ENCODE results near the gene SCAMP3.
"Not testable (repeated sequence)": the region's sequence is repeated elsewhere in the genome, so short reads cannot be mapped to it uniquely, and the experiment has no call there.

SCAMP3 gene

DNA sequence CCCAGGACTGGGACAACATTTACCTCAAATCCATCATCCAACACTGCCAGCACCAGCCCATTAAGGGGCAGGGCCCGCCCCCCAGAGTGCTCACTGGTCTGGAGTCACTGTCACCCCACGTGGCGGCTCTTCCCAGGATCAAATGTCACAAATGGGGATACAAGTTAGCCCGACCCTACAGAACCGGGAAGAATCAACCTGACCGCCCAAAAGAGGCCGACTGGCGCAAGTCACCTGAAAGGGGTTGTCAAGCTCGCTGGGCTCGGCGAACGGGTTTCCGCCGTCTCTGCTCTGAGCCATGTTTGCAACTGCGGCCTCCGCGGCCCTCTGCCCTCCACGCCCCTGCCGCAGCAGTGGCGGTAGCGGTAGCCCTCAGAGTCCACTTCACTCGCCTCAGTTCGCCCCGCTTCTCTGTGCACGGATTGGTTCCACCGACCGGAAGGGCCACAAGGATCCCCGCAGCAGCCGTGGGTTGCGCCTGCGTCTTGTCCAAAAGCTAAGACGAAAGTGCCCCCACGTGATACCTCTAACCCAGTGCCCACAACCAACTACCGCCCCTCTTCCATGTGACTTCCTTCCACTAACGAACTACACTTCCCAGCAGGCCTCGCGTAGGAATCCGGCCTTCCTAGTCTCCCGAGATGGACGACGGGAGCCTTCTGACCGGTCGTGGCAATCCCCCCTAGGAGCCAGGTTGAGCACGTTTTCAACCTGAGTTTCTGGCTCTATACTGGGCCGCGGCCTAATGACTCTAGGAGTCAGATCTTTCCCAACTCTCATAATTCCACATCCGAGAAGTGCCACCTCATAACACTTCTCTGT, at the start of gene SCAMP3:
Gene SCAMP3 (minus strand): TSS at position 509 of the 822 bp plus-strand sequence. CDS start 209 bp downstream, at position 300.
- DNase-seq: peak; percentile 67 to 99 (median 95)

DNA sequence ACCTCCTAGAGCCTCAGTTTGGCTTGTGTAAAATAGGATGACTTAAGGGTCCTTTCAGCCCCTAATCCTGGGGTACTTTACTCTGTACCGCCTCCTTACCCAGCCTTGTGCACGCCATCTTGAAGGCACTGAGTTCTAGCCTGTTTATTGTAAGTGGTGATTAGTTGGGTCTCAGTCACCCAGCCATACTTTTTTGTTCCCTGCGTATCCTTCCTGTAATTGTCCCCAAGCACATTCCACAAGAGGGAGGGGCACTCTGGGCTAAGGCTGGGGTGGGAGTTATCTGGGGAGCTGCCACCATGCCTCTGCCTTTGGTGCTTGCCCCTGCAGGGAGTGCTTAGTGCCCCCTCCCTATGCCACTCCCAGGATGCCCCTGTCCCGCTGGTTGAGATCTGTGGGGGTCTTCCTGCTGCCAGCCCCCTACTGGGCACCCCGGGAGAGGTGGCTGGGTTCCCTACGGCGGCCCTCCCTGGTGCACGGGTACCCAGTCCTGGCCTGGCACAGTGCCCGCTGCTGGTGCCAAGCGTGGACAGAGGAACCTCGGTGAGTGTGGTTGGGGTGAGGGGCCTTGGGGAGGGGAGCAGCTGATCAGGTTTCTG, 47.4 kb upstream of the SCAMP3 start:
- peak in 2 of 14 donors; percentile 20 to 28 for DNase-seq

DNA sequence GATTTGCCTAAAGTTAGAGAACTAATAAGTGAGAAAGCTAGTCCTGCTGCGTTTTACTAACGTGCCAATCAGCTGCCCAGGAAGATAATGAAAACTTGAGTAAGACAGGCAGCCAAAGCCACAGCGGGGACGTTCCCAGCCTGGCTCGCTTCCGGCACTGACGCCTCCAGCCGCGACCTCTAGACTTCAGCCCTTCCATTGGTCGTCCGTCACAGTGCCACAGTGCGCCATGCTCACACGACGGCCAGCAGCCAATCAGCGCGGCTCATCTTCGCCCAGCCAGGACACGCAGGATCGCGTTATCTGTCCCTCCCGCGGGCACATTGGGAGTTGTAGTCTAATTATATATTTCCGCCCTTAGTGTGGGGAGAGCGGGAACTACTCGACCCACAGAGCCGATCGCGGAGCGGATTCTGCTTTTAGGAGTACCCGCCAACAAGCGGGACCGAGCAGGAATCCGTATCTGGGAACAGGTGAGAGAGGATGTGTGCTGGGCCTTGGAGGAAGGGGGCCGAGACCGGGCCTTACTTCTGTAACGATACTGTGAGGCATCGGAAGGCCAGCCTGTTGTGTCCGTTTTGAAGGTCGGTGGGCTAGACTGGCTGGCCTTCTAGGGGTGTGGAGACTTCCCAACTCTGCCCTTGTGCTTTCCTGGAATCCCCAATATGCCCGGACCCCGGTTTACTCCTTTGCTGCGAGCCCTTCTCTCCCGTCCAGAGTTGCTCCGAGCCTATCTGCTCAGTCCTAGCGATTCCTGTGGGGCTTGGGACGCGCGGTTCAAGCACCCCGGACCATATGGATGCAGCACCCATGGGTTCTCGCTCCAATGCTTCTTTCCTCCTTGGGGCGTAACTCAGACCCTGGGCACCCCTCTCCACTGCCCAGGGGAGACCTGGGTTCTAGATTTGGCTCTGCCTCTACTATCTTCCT, 46.6 kb upstream of the SCAMP3 start, which contains the start of gene FDPS:
Gene FDPS (plus strand): TSS at position 374 of the 930 bp plus-strand sequence. CDS start 924 bp downstream, outside the sequence.
- DNase-seq: peak; percentile 93 to 99 (median 98)

DNA sequence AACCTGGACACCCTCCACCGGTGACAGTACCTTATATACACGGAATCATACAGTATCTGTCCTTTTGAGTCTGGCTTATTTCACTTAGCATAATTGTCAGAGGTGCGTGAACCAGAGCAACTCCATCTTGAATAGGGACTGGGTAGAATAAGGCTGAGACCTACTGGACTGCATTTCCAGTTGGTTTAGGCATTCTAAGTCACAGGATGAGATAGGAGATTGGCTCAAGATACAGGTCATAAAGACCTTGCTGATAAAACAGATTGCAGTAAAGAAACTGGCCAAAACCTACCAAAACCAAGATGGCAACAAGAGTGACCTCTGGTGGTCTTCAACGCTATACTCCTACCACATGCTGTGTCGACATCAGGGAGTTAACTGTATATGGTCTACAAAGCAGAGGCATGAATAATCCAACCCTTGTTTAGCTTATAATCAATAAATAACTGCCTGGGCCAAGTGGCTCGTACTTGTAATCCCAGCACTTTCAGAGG, 45.1 kb upstream of the SCAMP3 start:
- DNase-seq: no peak

DNA sequence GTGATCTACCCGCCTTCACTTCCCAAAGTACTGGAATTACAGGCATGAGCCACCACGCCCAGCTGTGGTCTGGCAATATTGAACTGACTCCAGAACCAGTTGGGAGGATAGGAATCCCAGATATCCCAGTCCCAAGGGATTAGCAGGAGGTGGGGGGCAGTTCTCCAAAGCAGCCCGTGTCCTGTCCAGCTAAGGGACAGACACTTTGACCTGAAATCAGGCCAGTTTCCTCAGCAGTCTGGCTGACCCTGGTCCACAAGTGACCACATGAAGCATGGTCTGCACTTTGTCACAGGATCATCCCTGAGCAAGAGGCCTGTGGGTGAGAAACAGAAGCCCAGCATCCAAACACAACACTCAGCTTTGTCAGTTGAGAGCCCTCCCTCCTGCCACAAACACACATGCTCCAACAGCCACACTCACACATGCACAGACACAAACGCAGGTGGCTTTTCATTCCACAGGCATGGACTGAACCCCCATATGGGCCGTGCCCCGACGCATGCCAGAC, 43.8 kb upstream of the SCAMP3 start:
- no peak for DNase-seq

DNA sequence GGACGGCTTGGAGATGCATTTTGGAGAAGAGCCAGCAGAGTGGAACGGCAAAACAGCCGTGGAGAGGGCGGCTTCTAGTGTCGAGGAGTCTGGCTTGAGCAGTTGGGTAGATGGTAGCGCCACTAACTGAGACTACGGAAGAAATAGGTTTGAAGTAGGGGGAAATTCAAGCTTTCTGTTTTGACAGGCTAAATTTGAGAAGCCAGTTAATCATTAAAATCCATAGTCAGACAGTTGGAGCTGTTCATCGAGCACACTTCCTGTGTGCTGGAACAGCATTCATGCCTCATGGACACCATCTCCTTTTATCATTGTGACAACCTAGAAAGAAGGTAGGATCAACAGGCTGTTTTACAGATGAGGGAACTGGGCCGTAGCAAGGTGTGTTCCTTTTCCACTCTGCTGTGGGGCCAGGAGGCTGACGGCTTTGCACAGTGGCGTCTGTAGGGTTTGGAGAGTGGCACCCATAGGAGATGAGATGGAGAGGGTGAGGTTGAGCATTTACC, 42.5 kb upstream of the SCAMP3 start:
- no peak for DNase-seq

DNA sequence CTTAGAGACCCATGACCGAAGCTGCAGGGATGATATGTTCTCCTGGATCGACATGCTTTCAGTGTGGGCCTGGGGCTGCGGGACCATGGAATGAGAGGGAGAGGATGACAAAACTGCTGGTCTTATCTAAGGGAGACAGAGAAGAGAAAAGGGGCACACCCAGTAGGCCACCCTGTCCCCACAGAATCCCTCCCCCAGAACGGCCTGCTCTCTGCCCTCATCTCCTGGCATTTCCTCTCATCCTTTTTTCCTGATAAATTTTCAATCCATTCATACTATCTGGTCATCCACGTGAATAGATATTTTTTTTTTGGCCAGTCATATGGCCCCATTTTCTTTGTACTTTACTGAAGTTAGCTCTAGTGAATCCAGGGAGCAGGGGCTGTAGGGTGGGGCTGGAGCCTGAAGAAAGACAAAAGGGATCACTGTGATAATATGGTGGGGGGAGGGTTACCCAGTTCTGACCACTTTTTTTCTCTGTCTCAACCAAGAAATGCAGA, 39.2 kb upstream of the SCAMP3 start, which contains the start of gene PKLR:
Gene PKLR (minus strand): TSS at position 97 of the 500 bp plus-strand sequence. CDS start 43 bp downstream, at position 54.
- DNase-seq: no peak

DNA sequence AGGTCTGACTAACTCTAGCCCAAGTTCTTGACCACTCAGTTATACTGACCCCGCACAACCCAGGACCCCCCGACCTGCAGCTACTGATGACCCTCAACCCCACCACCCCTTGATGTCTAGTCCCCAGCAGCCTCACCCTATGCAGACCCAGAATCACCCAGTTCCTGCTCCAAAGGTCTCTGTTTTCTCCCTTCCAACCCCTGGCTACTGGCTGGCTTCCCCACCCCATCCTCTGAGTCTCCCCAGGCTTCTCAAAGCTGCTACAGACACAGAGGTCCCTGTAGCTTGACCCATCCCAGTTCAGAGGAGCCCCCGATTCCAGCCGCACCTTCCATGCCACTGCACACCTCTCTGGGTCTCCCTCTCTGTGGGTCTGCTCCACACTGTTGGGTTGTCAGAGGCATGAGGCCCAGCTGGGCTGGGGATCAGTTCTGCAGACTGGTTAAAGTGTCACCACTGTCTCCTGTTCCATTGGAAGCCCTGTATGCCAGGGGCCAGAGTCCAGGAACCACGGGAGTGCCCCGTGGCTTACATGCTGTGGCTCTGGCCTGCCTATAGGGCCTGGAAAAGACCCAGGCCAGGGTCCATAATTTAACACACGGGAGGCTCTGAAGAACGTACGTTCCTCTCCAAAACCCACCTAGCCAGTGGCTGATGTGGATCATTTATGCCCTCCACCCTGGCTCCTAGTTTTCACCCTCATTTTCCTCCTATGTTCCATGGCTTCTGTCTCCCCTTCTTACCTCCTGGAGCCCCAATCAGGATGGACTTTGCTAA, 38.6 kb upstream of the SCAMP3 start:
- DNase-seq: no peak

DNA sequence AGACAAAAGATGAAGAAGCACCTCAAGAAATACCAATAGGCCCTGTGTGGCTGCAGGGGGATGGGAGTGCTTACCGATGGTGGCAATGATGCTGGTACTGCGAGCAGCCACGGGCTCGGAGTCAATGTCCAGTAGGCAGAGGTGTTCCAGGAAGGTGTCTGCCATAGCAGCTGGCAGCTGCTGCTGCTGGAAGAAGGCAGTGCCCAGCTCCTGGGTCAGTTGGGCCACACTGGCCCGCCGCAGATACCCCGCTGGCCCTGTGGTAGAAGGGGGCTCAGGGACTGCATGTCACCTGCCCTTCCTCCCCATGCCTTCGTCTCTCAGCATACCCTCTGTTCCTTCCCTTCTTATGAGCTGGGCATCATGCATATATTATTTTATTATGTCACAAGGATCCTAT, 37.9 kb upstream of the SCAMP3 start:
- DNase-seq: no peak

DNA sequence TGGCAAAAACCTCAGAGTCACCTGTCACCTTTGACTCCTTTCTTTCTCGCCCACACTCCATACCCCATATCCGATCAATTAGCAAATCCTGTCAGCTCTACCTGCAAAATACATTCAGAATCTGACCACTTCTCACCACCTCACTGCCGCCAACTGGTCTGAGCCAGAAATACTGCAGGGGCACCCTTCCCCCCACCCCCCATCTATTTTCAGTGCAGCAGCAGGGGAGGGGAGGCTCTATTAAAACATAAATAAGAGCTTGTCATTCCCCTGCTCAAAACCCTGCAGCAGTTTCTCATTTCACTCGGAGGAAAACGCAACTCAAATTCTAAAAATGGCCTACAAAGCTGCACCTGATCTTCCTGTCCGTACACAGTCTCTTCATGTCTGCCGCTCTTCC, 35.2 kb upstream of the SCAMP3 start:
- DNase-seq: no peak

DNA sequence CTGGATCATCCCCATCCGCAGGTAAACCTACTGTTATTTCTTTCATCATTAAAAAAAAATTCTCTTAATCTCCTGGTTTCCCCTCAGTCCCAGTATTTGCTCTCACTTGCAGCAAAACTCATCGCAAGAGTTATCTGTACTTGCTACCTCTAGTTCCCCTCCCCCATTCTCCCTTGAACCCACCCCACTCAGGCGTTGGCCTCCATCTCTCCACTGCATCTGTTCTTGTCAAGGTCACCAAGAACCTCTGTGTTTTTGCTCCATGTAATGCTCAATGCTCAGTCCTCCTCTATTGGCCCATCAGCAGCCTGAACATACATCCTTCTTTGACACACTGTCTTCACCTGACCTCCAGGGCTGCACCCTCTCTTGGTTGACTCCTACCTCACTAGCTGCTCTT, 34.5 kb upstream of the SCAMP3 start:
- DNase-seq: no peak

DNA sequence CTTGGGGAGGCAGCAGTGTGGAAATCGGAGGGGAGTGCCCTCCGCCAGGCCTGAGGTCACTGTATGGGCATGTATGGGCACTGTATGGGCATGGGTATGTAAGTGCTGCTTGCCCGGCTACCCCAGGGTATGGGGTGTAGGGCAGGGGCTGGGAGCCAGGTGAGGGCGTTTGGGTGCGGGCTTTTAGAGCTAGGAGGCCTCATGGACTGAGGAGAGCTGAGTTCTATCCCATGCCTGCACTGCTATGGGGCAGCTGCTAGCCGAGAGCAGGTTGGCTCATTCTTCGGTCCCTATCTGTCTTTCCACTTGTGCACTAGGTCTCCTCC, 33.7 kb upstream of the SCAMP3 start:
- DNase-seq: no peak

DNA sequence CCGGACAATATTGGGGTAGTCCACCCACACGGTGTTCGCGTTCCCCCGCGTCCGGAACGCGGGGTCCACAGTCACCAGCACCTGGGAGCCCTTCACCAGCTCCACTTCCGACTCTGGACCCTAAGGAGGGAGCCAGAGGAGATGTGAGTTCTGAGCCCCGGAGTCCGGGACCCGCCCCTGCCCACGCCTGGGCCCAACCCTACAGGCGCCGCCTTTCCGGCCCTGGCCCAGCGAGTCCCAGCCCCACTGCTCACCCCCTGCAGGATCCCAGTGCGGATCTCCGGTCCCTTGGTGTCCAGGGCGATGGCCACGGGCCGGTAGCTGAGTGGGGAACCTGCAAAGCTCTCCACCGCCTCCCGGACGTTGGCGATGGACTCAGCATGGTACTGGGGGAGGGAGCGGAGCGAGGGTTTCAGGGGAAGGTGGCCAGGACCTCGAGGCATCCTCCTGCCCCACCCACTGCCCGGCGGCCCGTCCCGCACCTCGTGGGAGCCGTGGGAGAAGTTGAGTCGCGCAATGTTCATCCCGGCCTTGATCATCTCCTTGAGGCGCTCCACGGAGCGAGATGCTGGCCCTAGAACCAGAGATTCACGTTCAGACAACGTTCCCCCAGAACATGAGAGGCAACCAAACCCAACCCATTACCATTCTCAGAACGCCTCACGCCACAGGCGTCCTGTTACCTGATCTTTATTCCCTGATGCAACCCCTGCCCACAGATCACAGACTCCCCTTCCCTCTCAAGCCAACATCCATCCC, 33.2 kb upstream of the SCAMP3 start:
- DNase-seq: no peak

DNA sequence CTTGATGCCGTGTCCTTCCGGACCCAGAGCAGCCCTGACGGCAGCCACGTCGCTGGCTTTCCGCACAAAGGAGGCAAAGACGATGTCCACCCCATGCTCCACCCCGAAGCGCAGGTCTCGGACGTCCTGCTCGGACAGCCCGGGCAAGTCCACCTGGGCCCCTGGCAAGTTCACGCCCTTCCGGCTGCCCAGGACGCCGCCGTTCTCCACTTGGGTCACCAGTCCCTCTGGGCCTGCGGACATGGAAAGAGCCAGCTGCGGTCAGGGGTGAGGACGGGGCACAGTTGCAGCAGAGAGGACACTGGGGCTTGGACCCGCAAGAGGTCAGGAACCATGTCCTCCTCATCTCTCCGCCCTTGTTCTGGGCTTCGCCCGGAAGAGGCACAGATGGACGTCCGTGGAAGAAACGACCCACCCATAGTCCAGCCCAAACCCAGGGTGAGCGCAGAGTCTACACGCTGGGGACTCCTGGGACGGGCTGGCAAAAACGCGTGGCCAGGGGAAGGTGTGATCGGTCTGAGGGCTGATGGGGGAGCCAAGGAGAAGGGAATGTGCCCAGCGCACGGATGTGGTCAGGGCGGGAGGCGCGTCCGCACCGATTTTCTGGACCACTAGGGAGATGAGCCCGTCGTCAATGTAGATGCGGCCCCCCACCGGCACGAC, 32.5 kb upstream of the SCAMP3 start:
- DNase-seq: no peak

DNA sequence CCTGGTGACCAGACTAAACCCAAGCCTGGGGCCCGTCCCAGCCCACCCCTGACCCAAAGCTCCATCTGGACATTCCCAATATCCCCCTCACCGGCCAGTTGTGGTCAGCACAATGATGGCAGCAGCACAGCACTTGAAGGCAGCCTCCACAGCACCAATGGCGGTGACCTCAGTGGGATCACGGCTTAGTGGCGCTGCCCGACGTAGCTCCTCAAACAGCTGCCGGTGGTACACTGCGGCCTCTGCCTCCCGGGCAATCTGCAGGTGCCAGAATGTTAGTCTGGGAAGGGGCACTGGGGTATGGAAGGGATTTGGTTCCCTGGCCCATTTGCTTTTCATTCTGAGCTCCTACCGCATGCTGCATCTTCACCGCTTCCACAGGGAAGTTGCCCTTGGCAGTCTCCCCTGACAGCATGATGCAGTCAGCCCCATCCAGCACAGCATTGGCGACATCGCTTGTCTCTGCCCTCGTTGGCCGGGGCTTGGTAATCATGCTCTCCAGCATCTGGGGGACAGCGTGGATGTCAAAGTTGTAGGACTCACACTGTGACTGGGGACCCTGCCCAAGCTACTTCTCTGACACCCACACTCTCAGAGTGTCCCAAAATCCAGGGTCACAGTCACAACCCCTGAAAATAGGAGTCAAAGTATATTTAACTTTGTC, 31.1 kb upstream of the SCAMP3 start:
- no peak for DNase-seq

DNA sequence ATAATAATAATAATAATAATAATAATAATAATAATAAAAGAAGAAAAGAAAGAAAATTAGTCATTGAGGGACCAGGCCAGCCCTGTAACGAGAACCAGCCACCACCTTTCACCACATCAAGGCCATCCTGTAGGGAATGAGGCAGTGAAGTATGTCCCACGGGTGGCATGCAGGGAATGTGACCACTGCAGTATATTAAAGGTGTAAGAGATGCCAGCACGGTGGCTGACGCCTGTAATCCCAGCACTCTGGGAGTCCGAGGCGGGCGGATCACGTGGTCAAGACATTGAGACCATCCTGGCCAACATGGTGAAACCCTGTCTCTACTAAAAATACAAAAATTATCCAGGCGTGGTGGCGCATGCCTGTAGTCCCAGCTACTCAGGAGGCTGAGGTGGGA, 28.8 kb upstream of the SCAMP3 start:
- DNase-seq: not testable (repeated sequence)

DNA sequence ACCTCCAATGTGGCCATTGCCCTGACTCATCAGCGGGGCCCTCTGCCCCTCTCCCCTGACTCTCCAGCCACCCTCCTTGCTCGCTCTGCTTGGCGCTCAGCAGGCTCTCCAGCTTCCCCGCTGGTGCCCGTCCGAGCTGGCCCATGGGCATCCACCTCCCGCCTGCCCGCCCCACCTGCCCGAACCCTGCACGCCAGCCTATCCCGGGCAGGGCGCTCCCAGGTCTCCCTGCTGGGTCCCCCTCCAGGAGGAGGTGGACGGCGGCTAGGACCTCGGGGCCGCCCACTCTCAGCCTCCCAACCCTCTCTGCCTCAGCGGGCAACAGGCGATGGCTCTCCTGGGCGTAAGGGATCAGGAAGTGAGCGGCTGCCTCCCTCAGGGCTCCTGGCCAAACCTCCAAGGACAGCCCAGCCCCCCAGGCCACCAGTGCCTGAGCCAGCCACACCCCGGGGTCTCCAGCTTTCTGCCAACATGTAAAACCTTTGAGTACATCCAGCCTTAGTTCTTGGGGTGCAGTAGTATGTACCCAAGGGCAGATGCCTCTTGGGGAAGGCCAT, 25.9 kb upstream of the SCAMP3 start:
- no peak for DNase-seq

DNA sequence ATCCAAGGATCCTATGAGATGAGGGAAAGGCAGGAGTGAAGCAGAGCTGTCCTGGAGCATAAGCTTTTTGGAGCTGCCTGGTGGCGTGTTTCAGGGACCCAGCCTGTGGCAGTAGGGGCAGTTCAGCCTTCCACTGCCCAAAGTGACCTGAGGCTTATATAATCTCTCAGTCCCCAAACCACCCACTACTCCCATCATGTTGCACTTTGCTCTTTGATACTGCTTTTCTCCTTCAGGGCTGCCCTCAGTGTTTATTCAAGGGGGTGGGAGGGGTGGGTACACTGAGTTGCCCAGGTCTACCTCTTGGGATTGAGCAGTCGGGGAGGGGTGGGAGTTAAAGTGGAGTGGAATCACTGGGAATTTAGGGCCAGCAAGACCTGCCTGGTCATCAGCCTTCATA, 24.4 kb upstream of the SCAMP3 start:
- DNase-seq: no peak

DNA sequence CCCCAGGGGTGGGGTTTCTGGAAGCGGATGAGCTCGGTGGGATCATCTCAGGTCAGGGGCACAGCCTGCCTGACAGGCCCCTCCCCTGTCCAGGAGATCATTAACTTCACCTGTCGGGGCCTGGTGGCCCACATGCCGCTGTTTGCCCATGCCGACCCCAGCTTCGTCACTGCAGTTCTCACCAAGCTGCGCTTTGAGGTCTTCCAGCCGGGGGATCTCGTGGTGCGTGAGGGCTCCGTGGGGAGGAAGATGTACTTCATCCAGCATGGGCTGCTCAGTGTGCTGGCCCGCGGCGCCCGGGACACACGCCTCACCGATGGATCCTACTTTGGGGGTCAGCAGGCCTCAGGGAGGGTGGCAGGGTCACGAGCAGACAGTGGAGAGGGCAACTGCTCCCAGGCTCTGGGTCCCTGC, 23.5 kb upstream of the SCAMP3 start:
- no peak for DNase-seq

Data from C1 segment of cervical spinal cord (tissue), 14 donors.